Hematopoietic multipotent progenitor cell treated with erythropoietin and hydrocortisone succinate and interleukin-3 and kit ligand, for 17 days (in vitro differentiated cells): ENCODE results near the gene RTL10.
"Not testable (repeated sequence)": the region's sequence is repeated elsewhere in the genome, so short reads cannot be mapped to it uniquely, and the experiment has no call there.

Experiments used
- DNase-seq: peaks from one replicate; pipeline ENCODE4 v3.0.0-alpha.2; 2015; ENCODE audit warnings: low spot score

The RTL10 gene

DNA sequence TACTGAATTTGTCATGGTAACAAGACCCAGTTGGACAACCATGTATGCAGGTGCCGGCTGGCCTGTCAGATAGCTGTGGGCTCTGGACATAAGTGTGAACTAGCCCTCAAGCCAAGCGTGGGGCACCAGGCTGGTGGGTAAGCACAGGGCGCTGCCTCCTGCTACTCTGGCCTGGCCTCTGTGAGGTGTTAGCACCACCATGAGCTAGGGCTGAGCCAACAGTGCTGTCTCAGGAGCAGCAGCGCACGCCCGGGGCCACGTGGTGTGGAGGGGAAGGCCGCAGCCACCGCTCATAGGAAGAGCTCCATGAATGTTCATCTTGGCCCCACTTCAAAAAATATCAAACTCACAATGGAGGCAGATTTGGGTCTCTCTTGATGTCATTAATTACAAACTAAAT lies 35.3 kb upstream of the RTL10 start:
- DNase-seq, result no peak

DNA sequence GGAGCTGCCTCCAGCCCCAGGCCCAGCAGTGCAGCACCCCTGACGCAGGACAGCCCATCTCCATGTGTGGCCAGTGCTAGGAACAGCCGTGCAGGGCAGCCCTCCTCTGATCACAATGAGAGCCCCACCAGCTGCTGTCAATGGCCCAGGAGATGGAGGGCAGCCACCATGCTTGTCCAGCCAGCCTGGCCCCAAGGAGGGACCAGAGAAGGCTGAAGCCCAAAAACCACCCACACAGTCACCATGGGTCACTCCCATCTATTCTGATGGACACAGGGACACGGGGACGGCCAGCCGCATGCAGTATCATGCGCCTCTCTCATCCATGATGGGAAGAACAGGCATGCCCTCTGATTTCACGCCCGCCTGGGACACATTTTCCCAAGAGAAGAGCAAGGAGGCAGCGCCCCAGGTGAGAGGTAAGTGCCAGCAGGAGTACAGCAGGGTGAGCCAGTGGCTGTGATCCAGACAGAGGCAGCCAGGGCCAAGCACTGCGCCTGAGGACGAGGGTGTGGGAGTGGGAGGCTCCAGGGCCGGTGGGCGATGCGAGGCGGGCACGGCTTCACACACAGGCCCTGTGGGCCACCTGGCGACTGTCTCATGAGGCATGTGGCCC lies 33.6 kb upstream of the RTL10 start:
- DNase-seq, result no peak

DNA sequence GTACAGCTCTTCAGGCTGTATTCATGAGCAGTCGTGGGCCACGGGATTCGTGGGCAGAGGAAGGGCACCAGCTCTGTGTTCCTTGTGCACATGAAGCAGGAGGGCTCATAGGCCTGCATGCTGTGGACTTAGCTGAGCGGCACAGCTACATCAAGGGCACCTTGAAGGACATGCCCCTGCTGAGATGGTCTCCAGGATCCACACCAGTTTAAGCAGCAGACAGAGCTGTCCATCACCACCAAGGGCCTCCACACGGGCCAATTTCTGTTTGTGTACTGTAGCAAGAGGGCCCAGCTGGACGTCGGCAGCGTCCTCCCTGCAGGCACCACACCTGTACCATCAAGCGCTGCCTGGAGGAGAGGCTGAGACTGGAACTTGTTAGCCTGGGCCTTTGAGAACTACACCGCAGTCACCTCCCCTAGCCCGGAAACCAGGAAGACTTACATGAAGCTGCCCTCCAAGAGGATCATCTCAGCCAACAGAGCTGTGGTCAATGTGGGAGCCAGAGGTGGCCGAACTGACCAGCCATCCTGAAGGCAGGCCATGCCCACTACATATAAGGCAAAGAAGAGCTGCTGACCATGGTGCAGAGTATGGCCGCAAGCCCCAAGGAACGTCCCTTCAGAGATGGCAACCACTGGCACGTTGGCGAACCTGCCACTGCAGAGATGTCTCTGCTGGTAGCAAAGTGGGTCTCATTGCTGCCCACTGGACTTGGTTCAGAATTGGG lies 32.7 kb upstream of the RTL10 start:
- DNase-seq, result no peak

DNA sequence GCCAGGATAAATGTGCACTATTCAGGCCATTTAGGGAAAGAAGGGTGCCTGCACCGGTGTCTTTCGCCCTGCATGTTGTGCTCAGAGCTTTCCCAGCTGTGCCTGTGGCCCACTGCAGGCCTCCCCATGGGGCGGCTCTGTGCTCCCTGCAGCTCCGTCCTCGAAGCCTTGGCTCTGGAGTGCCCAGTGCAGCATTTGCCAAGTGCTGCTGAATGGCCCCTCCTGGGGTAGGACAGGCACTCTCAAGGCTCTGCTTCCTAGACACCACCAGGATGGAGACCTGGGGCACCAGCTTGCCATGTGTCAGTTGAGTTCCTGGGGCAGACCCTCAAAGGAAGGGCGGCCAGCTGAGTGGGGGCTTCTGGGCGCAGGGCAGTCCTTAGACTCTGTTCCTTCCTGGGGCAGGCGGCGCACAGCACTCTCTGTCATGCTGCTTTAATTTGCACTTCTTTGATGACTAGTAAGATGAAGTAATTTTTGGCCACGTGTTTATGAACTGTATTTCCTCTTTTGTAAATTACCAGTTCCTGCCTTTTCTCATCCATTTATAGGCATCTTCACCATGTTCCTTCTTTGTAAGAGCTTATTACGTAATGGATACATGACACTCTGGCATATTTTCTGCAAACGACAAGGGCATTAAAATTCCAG lies 32.1 kb upstream of the RTL10 start:
- no peak for DNase-seq

DNA sequence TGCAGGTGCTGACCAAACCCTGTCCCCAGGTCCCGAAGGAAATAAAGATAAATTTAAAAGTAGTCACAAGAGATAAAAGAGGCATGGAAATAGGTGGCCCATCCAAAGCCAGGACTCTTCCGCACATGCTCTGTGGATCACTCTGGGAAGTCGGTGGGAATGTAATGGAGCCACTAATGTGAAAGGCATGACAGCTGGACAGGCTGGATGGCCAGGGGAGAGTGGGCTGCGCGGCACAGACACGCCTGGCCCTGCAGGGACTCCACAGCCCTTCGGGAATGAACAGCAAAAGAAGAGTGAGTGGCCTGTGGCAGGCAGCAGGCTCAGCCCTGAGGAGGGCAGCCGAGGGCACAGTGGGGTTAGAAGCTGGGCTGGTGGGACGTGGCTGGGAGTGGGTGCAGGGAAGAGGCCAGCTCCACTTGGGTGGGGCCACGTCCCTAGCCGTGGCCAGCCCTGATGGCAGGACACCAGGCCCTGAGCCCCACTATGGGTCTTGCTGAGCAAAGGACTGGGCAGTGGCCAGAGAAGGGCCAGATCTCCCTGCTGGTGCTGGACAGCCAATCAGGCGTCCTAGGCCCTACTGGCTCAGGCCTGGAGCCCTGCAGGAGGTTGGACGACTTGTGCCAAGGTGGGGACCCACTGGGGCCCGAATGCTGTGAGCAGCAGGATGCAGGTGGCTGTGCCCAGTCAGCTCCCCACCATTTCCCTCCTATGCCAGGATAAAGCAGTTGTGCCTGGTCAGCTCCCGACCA lies 31.3 kb upstream of the RTL10 start:
- no peak for DNase-seq

DNA sequence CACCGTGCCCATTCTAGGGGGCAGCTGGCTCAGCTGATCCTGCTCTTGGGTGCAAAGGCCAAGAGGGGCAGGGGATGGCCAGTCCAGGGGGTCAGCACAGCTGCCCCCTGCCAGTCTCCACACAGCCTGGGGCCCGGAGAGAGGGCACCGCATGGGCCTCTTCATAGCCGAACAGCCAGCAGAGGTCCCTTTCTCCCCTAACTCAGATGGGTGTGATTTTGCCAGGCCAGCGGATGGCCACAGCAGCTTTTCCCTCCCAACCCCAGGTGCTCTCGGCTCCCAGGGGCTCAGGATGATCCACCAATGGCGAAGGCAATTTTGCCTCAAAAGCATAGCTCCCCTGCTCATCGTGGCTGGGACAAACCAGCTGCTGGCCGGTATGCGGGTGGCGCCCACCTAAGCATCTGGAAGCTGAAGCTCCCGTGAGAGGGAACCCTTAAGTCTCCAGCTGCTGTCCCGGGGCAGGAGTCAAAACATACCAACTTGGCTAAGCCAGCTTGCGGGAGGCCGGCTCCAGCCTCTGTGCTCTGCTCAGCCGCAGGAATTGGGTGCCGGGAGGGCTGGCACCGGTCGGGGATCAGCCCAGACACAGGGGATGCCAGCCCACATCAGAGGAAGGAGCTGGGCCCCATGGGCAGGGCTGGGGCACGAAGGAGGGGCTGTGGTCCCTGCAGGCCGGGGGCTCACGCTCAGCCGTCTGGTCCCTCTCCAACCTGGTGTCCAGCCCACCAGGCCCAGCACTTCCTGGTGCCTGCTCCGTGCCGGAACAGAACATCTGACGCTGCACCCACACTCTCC lies 30.5 kb upstream of the RTL10 start:
- DNase-seq, result no peak

DNA sequence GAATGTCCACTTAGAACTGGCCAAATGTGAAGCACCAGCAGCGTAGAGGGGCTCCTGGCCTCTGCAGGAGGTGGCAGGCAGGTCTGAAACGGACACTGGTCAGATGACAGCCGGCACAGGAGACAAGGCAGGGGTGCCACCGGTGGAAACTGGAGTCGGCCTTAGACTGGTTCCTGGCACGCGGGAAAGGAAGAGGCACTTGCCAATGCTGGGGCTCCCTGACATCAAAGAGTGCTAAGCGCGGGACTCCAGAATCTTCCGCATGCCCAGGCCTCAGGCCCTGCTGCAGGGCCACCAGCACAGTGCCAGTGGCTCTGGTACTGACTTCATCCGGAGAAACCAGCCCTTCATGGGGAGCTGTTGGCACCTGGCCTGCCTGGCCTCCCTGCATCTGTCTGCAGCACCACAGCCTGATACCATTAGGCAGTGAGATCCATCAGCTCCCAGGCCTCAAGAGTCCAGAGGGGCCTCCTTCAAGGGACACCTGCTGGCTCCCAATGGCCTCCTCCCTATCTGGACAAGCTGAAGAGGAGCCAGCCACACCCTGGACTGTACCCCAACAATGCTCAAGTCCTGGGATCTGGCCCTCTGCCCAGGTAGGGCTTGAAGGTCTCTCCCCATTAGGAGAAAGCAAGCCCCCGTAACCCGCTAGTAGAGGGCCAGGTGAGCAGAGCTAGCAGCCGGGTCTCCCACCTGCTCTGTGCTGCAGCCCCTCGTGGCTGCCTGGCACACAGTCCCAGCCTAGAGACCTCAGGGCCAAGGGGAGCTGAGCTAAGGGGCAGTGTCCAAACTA lies 29.7 kb upstream of the RTL10 start:
- DNase-seq, result no peak

DNA sequence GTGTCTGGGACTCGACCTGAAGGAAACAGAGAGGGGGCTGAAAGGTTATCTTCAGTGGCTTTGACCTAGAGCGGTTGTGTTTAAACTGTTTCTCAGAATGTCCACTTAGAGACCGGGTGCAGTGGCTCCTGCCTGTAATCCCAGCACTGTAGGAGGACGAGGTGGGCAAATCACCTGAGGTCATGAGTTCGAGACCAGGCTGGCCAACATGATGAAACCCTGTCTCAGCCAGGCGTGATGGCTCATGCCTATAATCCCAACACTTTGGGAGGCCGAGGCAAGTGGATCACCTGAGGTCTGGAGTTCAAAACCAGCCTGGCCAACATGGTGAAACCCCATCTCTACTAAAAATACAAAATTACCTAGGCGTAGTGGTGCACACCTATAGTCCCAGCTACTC lies 28.8 kb upstream of the RTL10 start:
- not testable (repeated sequence) for DNase-seq

DNA sequence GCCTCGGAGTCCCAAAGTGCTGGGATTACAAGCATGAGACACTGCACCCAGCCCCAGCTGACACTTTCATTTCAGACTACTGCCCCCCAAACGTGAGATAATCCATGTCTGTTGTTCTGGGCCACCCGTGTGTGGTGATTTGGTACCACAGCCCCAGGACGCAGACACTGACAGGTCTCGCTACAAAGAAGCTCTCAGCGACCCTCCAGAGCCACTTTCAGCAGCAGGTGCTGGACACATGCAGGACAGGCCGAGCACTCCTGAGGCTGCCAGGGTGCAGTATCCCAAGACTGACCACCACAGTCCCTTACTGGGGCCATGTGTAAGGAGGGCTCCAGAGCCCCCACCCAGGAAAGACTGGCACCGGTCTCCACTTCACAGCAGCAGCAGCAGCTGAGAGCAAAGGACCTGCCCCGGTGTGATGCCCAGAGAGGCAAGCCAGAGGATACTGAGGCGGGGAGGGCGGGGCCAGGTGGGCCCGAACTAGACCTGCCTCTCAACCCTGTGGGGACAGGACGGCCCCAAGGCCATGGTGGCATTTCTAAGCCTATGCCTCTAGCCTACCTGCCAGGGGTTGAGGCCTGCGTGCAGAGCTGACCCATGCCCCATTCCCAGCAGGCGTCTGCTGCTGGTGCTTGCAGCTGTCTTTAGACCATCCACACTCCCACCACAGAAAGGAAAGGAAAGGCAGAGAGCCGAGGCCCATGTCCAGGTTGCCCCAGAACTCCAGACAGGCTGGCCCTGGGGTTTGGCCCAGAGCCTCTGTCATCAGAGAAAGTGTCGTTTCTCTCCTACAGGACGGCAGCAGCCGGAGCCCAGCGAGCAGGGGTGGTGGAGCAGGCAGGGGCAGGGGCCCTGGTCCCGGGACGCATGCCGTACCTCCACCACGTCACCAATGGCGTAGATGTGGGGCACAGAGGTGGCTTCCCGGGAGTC lies 28.0 kb upstream of the RTL10 start:
- no peak for DNase-seq

DNA sequence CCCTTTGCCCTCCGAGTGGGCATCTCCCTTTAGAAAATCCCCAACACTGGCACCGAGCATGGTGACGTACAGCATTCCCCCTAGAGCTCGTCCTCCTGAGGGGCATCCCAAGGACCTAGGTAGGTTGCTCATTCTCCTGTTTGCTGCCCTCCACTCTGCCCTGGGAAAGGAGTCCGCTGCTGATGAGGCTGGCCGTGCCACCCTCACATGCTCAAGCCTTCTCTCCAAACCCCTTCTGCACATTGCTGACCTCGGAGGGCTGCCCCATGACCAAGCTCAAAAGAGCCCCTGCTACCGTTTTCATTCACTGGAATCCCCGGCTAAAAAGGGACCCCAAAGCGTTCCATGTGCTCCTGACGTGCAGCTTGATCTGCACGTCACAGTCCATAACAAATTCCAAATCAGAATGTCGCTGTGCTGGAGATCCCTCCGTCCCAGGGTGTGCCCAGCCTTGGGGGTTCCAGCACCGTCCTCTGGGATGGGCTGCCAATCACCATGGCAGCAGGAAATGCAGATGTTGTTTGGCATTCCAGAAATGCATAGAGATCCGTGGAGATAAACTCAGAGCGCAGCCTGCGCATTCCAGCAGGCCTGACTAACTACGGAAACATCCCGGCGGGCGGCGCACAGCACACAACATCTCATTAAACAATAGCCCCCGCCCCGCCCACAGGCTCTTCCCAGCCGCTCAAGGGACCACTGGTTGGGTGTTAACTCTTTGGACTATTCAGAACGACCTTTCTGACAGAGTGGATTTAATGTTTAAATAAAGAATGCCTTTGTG lies 26.3 kb upstream of the RTL10 start:
- DNase-seq, result no peak

DNA sequence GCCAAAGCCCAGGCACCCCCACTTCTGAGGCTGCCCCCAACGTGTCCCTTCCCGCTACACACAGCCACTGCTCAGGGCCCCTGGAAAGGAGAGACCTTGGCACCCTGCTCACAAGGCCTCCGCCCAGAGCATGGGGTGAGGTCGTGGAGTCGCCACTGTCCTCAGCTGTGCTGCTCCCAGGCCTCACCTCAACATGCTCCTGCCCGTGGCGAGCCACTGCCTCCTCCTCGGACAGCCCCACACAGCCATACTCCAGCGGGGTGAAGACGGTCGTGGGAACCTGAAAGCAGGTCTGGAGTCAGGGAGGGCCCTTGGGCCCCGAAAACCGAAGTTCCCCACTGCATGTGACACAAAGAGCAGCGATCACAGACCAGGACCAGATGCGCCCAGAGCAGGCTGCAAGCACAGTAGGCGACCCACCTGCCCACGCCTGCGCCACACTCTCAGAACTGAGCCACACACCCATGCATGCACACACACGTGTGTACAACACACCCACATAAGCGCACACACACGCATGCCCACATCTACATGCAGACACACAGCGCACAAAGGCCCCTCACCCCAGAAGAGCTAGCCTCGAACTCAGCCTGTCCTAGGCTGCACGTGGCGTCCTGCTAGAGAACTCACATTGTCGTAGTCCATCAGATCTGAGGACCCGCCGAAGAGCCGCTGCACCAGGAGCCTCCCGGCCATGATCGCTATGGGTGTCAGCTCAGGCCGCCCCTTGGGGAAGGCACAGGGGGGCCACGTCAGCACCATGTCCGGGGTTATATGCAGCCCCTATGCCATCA lies 25.5 kb upstream of the RTL10 start:
- DNase-seq, result no peak

DNA sequence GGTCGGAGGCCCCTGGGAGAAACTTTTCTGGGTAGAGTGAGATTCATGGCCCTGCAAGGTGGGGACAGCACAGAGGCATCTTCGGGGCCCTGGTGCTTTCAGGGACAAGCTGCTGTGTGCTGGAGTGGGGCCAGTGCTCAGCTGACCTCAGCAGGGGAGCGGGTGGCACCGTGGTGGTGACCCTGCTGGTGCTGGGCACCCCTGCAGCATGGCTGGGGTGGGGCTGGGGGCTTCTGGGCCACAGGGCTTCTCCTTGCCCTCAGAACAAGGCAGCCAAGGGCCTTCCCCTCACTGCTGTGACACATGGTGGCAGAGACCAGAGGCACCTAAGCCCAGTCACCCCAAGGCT lies 24.9 kb upstream of the RTL10 start:
- DNase-seq, result no peak

DNA sequence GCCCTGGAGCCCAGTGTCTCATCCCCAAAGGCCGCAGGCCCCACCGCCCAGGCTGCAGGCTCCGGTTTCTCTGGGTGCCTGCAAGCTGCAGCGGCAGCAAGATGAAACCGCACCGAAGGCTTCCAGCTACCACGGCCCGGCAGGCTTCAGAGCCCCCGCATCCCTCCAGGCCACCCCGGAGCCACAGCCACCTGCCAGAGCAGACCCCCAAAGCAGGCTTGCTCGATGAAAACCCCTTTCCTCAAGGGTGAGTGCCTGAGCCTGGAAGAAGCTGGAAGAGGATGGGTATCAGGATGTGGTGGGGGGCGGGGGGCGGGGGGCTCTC lies 24.5 kb upstream of the RTL10 start:
- DNase-seq, result no peak

DNA sequence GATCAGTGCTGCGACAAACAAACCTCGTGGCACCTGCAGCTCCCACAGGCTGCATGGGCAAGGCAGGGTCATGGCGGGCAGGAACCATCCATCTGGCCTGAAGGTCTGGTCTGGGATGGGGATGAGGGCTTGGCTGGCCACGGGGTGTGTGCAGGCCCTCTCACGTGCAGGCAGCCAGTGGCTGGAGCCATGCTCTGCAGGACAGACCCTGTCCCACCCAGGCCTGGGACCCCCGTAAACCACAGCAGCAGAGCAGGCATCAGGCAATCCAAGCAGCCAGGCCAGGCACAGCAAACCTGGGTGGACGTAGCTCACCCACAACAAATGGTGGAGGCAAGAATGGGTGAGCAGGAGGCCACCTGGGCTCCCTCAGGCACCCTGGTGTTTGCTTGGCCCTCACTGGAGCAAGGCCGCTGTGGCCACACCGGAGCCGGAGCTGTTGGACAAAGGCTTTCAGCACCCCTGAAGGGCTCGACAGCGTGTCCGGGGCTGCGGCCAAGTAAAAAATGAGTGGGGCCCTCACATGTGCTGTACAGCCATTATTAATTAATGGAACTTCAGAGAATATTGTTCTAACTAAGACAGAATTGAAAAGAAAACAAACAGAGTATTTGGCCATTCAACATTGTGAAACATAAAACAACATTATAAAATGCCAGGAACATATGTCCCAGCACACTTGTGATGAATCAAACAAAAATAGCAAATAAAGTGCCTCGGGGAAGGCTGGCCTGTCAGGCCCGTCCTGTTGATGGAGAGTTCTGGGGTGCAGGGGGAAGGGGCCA lies 24.0 kb upstream of the RTL10 start:
- DNase-seq, result no peak

DNA sequence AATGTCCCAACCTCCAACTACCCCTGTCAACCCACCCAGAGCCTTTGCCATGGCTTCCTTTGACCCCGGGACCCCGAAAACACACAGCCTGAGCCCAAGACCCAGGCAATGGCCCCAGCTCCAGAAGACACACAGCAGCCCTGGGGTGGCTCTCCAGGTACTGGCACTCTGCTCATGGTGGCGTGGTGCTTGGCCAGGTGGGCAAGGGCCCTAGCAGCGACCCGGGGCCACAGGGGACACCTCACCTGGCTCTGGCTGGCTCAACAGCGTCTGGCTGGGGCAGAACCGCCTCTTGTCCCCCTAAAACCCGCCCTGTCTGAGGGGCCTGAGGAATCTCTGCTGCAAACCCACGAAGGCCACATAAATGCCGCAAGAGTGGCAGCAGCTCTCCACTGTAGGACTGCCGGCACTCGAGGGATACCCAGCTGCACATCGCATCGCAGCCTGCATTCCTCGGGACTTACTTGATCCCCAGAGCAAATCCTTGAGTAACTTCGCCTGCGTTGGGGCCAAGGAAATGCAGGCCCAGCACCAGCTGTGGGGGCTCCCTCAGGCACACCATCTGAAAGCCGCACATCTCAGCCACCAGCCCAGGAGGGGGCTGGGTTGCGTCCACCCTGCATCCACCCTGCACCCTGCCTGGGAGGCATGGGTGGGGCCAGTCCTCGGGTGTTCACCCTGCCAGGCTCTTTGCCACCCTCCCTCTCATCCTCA lies 23.1 kb upstream of the RTL10 start:
- DNase-seq, result no peak

DNA sequence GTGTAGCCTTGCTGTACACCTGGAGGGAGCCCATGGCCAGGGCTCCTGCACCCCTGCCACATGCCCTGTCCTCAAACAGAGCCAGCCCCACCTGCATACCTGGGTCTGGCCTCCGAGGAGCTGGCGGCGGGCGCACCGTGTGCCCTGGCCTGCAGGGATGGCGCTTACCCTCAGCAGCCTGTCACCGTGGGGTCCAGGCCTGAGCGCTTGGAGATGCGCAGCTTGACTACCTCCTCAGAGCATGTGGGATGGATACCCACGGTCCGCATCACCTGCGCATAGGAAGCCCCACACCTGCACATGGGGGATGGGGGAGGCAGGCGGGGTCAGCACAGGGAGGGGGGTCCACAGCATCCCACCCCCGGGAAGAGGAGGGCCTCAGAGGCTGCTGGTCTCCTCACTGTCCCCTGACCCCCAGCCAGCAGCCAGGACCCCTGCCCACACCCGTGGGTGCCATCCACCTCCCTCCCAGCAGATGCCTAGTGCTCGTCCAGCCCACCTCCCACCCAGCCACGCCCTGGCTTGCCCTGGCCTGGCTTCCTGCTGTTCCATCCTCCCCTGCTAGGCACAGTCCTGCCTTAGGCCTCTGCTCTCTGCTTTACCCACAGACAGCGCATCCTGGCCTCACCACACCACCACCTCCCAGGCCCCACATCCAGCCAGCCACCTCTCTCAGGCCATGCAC lies 22.4 kb upstream of the RTL10 start:
- no peak for DNase-seq
